CD4-positive, alpha-beta T cell (primary cell): Measurements from ENCODE around the gene DNAH1. TPM values are rescaled to one million over a fixed set of nuclear protein-coding genes. Genes with fewer than 3 reads are reported as not detected.

Experiments used
- ATAC-seq: fragments of 200-7000 bp; cut with Tn5 transposase; one replicate; pipeline ENCODE4 v1.10.0; 2022; ENCODE audit warnings: mild to moderate bottlenecking; ENCODE audit not compliant: poor library complexity
- CTCF ChIA-PET: fragments of 350-600 bp; sonication (Branson Sonifier 250); formaldehyde crosslinking; loops from one replicate; lab custom pipeline; 2021; ENCODE audit warnings: antibody characterized with exemption, inconsistent platforms; lab: Charles Lee
- POLR2A ChIA-PET: fragments of 350-600 bp; sonication (Branson Sonifier 250); formaldehyde crosslinking; loops from one replicate; lab custom pipeline; 2021; ENCODE audit warnings: antibody characterized with exemption, inconsistent platforms; lab: Charles Lee
- DNase-seq, 14 experiments: peaks; one replicate each; pipeline ENCODE4 v3.0.0-alpha.2; 2013 to 2020; ENCODE audit warnings: mixed read lengths in 2 of 14
- H3K27ac ChIP-seq, 2 donors: one replicate each; pipeline versions ENCODE4 v1.5.1 to v1.7.0; 2013; ENCODE audit warnings: low read length in 2 of 2, low read depth in 1 of 2, mild to moderate bottlenecking in 1 of 2
- H3K27me3 ChIP-seq, 2 experiments: 1 replicate in 1 of 2; 2 replicates in 1 of 2; pipeline versions ENCODE4 v1.6.1 to v1.7.0; 2013; ENCODE audit warnings: low read length in 2 of 2, control low read depth in 1 of 2, mild to moderate bottlenecking in 1 of 2, moderate library complexity in 1 of 2; ENCODE audit not compliant: insufficient read depth in 2 of 2, control insufficient read depth in 1 of 2
- H3K36me3 ChIP-seq: one replicate; pipeline ENCODE4 v1.6.1; 2013; ENCODE audit warnings: low read length, control low read depth; ENCODE audit not compliant: insufficient read depth
- H3K4me1 ChIP-seq: one replicate; pipeline ENCODE4 v1.6.1; 2013; ENCODE audit warnings: low read length, control low read depth; ENCODE audit not compliant: insufficient read depth
- H3K4me3 ChIP-seq: one replicate; pipeline ENCODE4 v1.5.1; 2013; ENCODE audit warnings: mild to moderate bottlenecking, low read length, moderate library complexity
- H3K9me3 ChIP-seq, 2 experiments: 1 replicate in 1 of 2; 2 replicates in 1 of 2; pipeline versions ENCODE4 v1.6.1 to v1.7.0; 2013; ENCODE audit warnings: low read length in 2 of 2, mild to moderate bottlenecking in 2 of 2, control low read depth in 1 of 2, moderate library complexity in 1 of 2; ENCODE audit not compliant: control insufficient read depth in 1 of 2, insufficient read depth in 1 of 2
- H3K27ac Mint-ChIP-seq: one replicate; pipeline ENCODE4 v1.8.0; 2020; ENCODE audit warnings: mixed read lengths
- H3K27me3 Mint-ChIP-seq: one replicate; pipeline ENCODE4 v1.8.0; 2021; ENCODE audit warnings: mixed read lengths
- H3K36me3 Mint-ChIP-seq: one replicate; pipeline ENCODE4 v1.8.0; 2021; ENCODE audit warnings: low read depth, mixed read lengths
- H3K4me1 Mint-ChIP-seq: one replicate; pipeline ENCODE4 v1.8.0; 2021; ENCODE audit warnings: low read depth, mixed read lengths
- H3K4me3 Mint-ChIP-seq: one replicate; pipeline ENCODE4 v1.8.0; 2020; ENCODE audit warnings: mild to moderate bottlenecking, mixed read lengths
- H3K9me3 Mint-ChIP-seq: one replicate; pipeline ENCODE4 v1.8.0; 2020; ENCODE audit warnings: mixed read lengths
- intact Hi-C, 2 experiments: fragments of 100-400 bp; cut with DNase I in 1 of 2; cut with micrococcal nuclease in 1 of 2; formaldehyde crosslinking; loops; one replicate each; pipeline versions ENCODE4 v1.15.1 to v1.9.0; 2023 to 2025; cut with DNase I, micrococcal nuclease
- total RNA-seq, 174 experiments: library from RNA in 2 of 174; stranded (reverse) in 2 of 174; gene quantifications; one replicate each; pipeline ENCODE4 v1.2.3 and lab custom pipeline; 2021 to 2026
- TF ChIP-seq, protein P1 (sequence below): fragments of 200-600 bp; IDR thresholded peaks from one replicate; pipeline ENCODE4 v1.8.0; 2022; ENCODE audit warnings: antibody characterized with exemption, mild to moderate bottlenecking

DNAH1 gene
- total RNA-seq, 2 experiments from 2014 or later: 49.7 to 50.7 TPM

DNA sequence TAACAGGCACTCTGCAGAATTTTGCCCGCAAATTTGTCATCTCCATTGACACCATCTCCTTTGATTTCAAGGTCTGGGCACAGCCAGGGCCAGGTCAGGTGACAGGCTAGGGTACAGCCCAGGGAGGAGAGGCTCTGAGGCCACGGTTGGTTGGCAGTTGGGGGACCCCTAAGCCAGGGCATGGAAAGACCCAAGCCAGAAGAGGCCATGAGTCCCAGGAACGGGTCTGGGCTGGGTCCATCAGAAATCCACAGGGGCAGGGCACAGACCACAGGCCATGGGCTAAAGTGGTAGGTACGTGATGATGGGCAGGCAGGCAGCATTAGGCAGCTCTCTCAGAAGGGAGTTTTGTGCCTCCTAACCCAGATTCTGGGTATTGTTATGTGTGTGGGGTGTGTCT, 83.0 kb downstream of the DNAH1 start:
- Histone ChIP-seq H3K4me1 (no peaks in the 10 kb centered on the region), H3K27ac (no peak overlapping the region), H3K27me3 (no peaks in the 10 kb centered on the region), H3K4me3 (no peak overlapping the region), H3K9me3 (no peaks in the 10 kb centered on the region), H3K36me3 (peaks cover 52% of the 10 kb centered on the region)
- ChIA-PET CTCF (no interaction called here), POLR2A (no interaction called here)
- no peak for DNase-seq
- Mint-ChIP-seq H3K9me3 (no peaks in the 10 kb centered on the region), H3K27me3 (no peaks in the 10 kb centered on the region), H3K36me3 (peaks cover 79% of the 10 kb centered on the region), H3K4me1 (no peaks in the 10 kb centered on the region), H3K27ac (no peak overlapping the region), H3K4me3 (no peak overlapping the region)
- no peak for ATAC-seq
- intact Hi-C loops: no loop called here
- TF ChIP-seq, protein P1, sequence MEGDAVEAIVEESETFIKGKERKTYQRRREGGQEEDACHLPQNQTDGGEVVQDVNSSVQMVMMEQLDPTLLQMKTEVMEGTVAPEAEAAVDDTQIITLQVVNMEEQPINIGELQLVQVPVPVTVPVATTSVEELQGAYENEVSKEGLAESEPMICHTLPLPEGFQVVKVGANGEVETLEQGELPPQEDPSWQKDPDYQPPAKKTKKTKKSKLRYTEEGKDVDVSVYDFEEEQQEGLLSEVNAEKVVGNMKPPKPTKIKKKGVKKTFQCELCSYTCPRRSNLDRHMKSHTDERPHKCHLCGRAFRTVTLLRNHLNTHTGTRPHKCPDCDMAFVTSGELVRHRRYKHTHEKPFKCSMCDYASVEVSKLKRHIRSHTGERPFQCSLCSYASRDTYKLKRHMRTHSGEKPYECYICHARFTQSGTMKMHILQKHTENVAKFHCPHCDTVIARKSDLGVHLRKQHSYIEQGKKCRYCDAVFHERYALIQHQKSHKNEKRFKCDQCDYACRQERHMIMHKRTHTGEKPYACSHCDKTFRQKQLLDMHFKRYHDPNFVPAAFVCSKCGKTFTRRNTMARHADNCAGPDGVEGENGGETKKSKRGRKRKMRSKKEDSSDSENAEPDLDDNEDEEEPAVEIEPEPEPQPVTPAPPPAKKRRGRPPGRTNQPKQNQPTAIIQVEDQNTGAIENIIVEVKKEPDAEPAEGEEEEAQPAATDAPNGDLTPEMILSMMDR: no peak

DNA sequence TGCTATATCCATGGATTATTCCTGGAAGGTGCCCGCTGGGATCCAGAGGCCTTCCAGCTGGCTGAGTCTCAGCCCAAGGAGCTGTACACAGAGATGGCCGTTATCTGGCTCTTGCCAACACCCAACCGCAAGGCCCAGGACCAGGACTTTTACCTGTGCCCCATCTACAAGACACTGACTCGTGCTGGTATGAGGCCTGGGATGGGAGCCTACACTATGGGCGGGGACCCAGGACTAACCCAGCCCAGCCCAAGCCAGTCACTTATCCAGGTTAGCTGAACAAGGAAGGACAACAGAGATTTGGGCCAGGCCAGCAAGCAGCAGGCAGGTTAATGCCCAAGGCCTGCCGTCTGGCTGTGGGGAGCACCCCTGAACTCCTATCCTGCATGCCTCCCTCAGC, 83.5 kb downstream of the DNAH1 start:
- no peaks in the 10 kb centered on the region for H3K9me3 Mint-ChIP-seq
- peaks cover 80% of the 10 kb centered on the region for H3K36me3 Mint-ChIP-seq
- no peak overlapping the region for H3K27ac ChIP-seq
- no peak overlapping the region for H3K4me3 ChIP-seq
- H3K27ac Mint-ChIP-seq: no peak overlapping the region
- no peaks in the 10 kb centered on the region for H3K4me1 ChIP-seq
- H3K36me3 ChIP-seq: peaks cover 57% of the 10 kb centered on the region
- no peaks in the 10 kb centered on the region for H3K9me3 ChIP-seq
- DNase-seq (no peak), ATAC-seq (no peak)
- TF ChIP-seq, protein P1: no peak
- ChIA-PET POLR2A (no interaction called here), CTCF (no interaction called here)
- no peaks in the 10 kb centered on the region for H3K27me3 Mint-ChIP-seq
- H3K4me1 Mint-ChIP-seq: no peaks in the 10 kb centered on the region
- no peaks in the 10 kb centered on the region for H3K27me3 ChIP-seq
- intact Hi-C loops: no loop called here
- no peak overlapping the region for H3K4me3 Mint-ChIP-seq

DNA sequence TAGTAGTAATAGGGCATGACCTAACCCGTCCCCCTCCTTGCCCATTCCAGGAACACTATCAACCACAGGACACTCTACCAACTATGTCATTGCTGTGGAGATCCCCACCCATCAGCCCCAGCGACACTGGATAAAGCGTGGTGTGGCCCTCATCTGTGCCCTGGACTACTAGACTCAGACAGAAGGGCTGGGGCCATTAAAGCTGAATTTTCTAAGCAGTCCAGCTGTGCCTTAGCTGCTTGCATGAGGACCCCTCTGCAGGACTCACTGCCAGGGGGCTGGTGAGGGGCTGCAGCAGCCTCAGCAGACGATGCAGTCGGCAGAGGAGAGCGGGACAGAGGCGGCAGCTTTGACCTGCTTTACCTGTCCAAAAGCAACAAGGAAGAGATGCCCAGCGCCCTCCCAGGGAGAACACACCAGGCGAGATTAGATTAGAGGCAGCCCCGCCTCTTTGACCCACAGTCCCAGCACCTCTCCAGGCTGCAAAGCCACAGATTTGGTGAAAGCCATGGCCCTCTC, 84.2 kb downstream of the DNAH1 start:
- Histone ChIP-seq H3K4me1 (no peaks in the 10 kb centered on the region), H3K9me3 (no peaks in the 10 kb centered on the region), H3K4me3 (no peak overlapping the region), H3K36me3 (peaks cover 63% of the 10 kb centered on the region), H3K27ac (no peak overlapping the region), H3K27me3 (no peaks in the 10 kb centered on the region)
- H3K36me3 Mint-ChIP-seq: peaks cover 84% of the 10 kb centered on the region
- no peak for DNase-seq
- H3K27ac Mint-ChIP-seq: peak overlapping the region; percentile 42
- ChIA-PET CTCF (no interaction called here), POLR2A (no interaction called here)
- no peaks in the 10 kb centered on the region for H3K9me3 Mint-ChIP-seq
- TF ChIP-seq, protein P1: no peak
- peak; percentile 12 for ATAC-seq
- no peaks in the 10 kb centered on the region for H3K27me3 Mint-ChIP-seq
- intact Hi-C loops: no loop called here
- H3K4me1 Mint-ChIP-seq: no peaks in the 10 kb centered on the region
- H3K4me3 Mint-ChIP-seq: no peak overlapping the region
